DND-41 (cell line): ENCODE results near the gene GTF2IRD1.

Experiments
- ATAC-seq: fragments of 200-7000 bp; cut with Tn5 transposase; 3 replicates; pipeline ENCODE4 v1.9.1; 2021; ENCODE audit warnings: low read depth; ENCODE audit not compliant: insufficient read depth
- DNase-seq: peaks from one replicate; pipeline ENCODE4 v3.0.0-alpha.2; 2020
- H2AFZ ChIP-seq: 2 replicates; pipeline ENCODE4 v1.6.0; 2012; ENCODE audit warnings: low read depth, low read length
- H3K27ac ChIP-seq: 2 replicates; pipeline ENCODE4 v1.5.1; 2012; ENCODE audit warnings: low read length, inconsistent platforms
- H3K27me3 ChIP-seq: fragments of 200-600 bp; sonication (generic); 2 replicates; pipeline ENCODE4 v1.6.0; 2012; ENCODE audit warnings: low read length, mild to moderate bottlenecking, inconsistent platforms; ENCODE audit not compliant: insufficient read depth, poor library complexity
- H3K36me3 ChIP-seq: 2 replicates; pipeline ENCODE4 v1.5.1; 2012; ENCODE audit warnings: low read length, inconsistent platforms; ENCODE audit not compliant: insufficient read depth
- H3K4me1 ChIP-seq: 2 replicates; pipeline ENCODE4 v1.5.1; 2012; ENCODE audit warnings: mild to moderate bottlenecking, low read length; ENCODE audit not compliant: insufficient read depth
- H3K4me2 ChIP-seq: 2 replicates; pipeline ENCODE4 v1.6.0; 2012; ENCODE audit warnings: mild to moderate bottlenecking, moderate library complexity, low read length, inconsistent platforms; ENCODE audit not compliant: insufficient read depth
- H3K4me3 ChIP-seq, 2 experiments: fragments of 200-600 bp in 1 of 2; shearing (Covaris generic) in 1 of 2; 2 replicates each; pipeline ENCODE4 v1.5.1; 2012 to 2016; ENCODE audit warnings: inconsistent platforms in 2 of 2, low read length in 2 of 2, mild to moderate bottlenecking in 2 of 2, low read depth in 1 of 2, moderate library complexity in 1 of 2
- H3K79me2 ChIP-seq: 2 replicates; pipeline ENCODE4 v1.6.0; 2012; ENCODE audit warnings: low read length, inconsistent platforms; ENCODE audit not compliant: insufficient read depth
- H3K9ac ChIP-seq: 2 replicates; pipeline ENCODE4 v1.6.0; 2012; ENCODE audit warnings: low read depth, mild to moderate bottlenecking, inconsistent platforms, low read length, moderate library complexity
- H3K9me3 ChIP-seq: 2 replicates; pipeline ENCODE4 v1.5.1; 2012; ENCODE audit warnings: low read length, moderate library complexity, mild to moderate bottlenecking, inconsistent platforms; ENCODE audit not compliant: insufficient read depth, severe bottlenecking
- H4K20me1 ChIP-seq: 2 replicates; pipeline ENCODE4 v1.6.0; 2012; ENCODE audit warnings: low read length; ENCODE audit not compliant: insufficient read depth
- EZH2 ChIP-seq: IDR thresholded peaks from 3 replicates; pipeline ENCODE4 v1.6.1; 2012; ENCODE audit warnings: borderline replicate concordance, low read depth, mild to moderate bottlenecking, moderate library complexity, low read length, inconsistent platforms; ENCODE audit not compliant: severe bottlenecking
- TF ChIP-seq, protein P1 (sequence below): IDR thresholded peaks from 2 replicates; pipeline ENCODE4 v1.5.1; 2012; ENCODE audit warnings: borderline replicate concordance, low read length, moderate library complexity, mild to moderate bottlenecking; ENCODE audit not compliant: poor library complexity, severe bottlenecking; ENCODE audit errors: extremely low read depth

Gene GTF2IRD1

DNA sequence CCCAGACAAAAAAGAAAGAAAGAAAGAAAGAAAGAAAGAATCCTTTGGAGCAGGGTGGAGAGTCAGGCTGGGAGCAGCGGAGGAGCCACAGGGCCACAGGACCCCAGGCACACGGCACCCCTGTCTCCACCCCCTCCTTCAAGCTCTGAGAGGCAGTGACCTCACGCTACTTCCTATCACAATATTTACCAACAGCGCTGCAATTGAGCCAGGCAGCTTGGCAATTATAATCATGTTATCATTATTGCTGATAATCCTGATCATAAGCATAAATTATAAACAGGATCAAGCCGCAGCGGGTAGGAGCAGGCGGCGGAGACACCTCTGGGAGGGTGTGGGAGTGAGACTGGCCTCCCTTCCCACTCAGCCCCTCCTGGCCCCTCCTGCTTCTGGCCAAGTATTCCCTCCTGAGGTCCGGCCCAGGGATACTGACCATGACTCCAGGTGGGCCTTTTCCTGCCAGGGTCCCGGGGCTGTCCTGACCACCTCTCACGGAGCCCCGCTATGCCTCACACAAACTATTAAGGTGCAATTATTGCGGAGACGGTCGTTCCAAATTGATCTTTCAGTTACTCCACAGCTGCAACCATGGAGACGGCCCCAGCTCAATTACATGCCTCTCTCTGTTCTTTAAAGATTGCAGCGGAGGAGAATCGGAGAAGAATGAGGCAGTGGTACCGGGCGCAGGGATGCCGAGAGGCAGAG, 10.0 kb upstream of the GTF2IRD1 start:
- Histone ChIP-seq H3K4me1 (no peaks in the 10 kb centered on the region), H3K36me3 (no peaks in the 10 kb centered on the region), H3K27me3 (no peaks in the 10 kb centered on the region), H3K9ac (no peak overlapping the region), H3K4me3 (no peak overlapping the region), H2AFZ (no peak overlapping the region), H3K79me2 (no peaks in the 10 kb centered on the region), H4K20me1 (no peaks in the 10 kb centered on the region), H3K27ac (no peak overlapping the region), H3K4me2 (no peak overlapping the region), H3K9me3 (peaks cover under 1% of the 10 kb centered on the region)
- ATAC-seq (no peak), DNase-seq (no peak)
- TF ChIP-seq, protein P1, sequence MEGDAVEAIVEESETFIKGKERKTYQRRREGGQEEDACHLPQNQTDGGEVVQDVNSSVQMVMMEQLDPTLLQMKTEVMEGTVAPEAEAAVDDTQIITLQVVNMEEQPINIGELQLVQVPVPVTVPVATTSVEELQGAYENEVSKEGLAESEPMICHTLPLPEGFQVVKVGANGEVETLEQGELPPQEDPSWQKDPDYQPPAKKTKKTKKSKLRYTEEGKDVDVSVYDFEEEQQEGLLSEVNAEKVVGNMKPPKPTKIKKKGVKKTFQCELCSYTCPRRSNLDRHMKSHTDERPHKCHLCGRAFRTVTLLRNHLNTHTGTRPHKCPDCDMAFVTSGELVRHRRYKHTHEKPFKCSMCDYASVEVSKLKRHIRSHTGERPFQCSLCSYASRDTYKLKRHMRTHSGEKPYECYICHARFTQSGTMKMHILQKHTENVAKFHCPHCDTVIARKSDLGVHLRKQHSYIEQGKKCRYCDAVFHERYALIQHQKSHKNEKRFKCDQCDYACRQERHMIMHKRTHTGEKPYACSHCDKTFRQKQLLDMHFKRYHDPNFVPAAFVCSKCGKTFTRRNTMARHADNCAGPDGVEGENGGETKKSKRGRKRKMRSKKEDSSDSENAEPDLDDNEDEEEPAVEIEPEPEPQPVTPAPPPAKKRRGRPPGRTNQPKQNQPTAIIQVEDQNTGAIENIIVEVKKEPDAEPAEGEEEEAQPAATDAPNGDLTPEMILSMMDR, result no peak
- no peak for TF ChIP-seq EZH2

DNA sequence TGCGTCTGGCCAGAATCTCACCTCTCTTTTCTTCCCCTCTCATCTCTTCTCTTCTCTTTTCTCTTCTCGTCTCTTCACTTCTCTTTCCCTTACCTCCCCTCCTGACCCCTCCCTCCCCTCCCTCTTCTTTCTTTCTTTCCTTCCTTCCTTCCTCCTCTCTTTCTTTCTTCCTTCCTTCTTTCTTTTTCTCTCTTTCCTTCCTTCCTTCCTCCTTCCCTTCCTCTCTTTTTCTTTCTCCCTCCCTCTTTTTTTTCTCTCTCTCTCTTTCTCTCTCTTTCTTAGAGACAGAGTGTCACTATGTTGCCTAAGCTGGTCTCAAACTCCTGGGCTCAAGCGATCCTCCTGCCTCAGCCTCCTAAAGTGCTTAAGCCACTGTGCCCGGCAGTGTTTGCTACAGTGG, 4.6 kb upstream of the GTF2IRD1 start:
- TF ChIP-seq, protein P1, result no peak
- no peak for TF ChIP-seq EZH2
- peaks cover 17% of the 10 kb centered on the region for H3K4me1 ChIP-seq
- H3K79me2 ChIP-seq, result no peaks in the 10 kb centered on the region
- H3K27me3 ChIP-seq, result no peaks in the 10 kb centered on the region
- H3K9me3 ChIP-seq, result no peaks in the 10 kb centered on the region
- no peak overlapping the region for H3K4me2 ChIP-seq
- no peaks in the 10 kb centered on the region for H4K20me1 ChIP-seq
- DNase-seq (no peak), ATAC-seq (no peak)
- H3K9ac ChIP-seq, result no peak overlapping the region
- no peak overlapping the region for H3K27ac ChIP-seq
- H2AFZ ChIP-seq, result no peak overlapping the region
- no peaks in the 10 kb centered on the region for H3K36me3 ChIP-seq
- H3K4me3 ChIP-seq, result no peak overlapping the region

DNA sequence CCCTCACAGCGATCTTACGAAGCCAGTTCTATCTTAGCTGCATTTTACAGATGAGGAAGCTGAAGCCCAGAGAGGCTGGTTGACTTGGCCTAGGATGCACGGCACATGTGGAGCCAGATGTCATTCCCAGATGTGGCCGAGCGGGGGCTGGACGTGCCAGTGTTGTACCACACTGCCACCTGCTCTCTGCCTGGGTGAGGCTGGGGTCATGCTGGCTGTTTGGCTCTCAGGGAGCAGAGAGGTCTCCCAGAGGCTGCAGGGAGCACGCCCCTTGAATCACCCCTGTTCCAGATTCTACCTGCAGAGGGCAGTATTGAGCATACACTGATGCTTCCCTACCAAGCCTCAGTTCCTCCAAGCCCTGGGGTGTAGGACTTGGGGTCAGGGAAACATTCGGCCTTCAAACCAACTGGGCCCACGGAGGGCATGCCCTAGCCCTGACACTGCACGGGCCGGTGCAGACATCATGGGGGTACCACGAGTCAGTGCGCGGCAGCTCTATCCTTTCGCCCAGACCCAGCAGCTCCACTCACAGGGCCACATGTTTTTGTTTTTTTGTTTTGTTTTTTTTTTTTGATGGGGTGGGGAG, 3.8 kb upstream of the GTF2IRD1 start:
- peak; percentile 57 for ATAC-seq
- Histone ChIP-seq H3K4me2 (no peak overlapping the region), H3K9ac (no peak overlapping the region)

More for the DNA sequence above, 3.8 kb upstream of the GTF2IRD1 start:
- no peaks in the 10 kb centered on the region for H3K36me3 ChIP-seq
- TF ChIP-seq EZH2, result no peak
- TF ChIP-seq, protein P1, result peak; percentile 92
- no peaks in the 10 kb centered on the region for H3K27me3 ChIP-seq
- peaks cover 6% of the 10 kb centered on the region for H3K79me2 ChIP-seq
- peaks cover 24% of the 10 kb centered on the region for H3K4me1 ChIP-seq
- H3K27ac ChIP-seq, result no peak overlapping the region
- peak; percentile 73 for DNase-seq
- H3K4me3 ChIP-seq, result no peak overlapping the region
- H2AFZ ChIP-seq, result no peak overlapping the region
- H3K9me3 ChIP-seq, result no peaks in the 10 kb centered on the region
- H4K20me1 ChIP-seq, result no peaks in the 10 kb centered on the region
